RPMI7951 (cell line): Measurements from ENCODE around the gene KLHL29. TPM values are rescaled to one million over a fixed set of nuclear protein-coding genes. Genes with fewer than 3 reads are reported as not detected.
"Not testable (repeated sequence)": the region's sequence is repeated elsewhere in the genome, so short reads cannot be mapped to it uniquely, and the experiment has no call there.

Source experiments
- DNase-seq: peaks from one replicate; pipeline ENCODE4 v3.0.0-alpha.2; 2012; ENCODE audit warnings: low read depth
- total RNA-seq: library from RNA; depleted of rRNA; stranded (reverse); fragments of >200 nt; shearing (Covaris generic); gene quantifications from 2 replicates; pipeline ENCODE4 v1.2.3, GENCODE V29; 2014; rRNA removed

KLHL29 gene
- total RNA-seq: 0.78 and 0.84 TPM in 2 replicates

DNA sequence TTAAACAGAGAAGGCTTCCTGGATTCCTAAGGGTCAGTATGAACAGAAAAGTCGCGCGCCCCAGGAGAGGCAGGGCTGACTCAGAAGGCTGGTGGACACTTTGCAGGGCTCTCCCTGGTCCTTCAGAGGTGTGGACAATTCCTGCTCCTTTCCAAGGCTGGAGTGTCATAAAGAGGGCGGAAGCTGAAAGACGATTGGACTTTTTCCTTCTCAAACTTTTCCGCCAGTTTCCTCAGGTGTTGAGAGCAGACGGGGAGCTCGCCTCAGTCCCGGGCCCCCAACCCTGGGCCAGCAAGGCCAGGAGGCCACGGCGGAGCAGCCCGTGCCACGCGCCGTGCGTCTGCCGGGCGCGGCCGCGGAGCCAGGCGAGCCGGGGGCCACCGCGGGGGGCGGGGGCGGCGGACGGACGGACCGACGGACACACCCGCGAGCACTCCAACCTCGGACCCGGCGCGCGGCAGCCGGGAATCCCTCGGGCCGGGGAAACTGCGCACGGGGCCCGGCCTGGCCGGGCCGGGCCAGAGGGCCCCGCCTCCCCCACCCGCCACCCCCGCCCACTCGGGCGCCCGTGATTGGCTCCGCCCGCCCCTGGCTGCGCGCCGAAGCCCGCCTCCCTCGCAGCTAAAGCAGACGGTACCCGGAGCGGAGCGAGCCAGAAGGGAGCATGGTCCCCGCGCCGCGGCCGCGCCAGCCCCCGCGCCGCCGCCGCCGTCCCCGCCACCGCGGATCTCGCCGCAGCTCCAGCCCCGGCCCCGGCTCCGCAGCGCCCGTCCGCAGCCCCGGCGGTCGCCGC lies at the start of gene KLHL29:
KLHL29 (plus strand) TSS at position 629 of the 793 bp plus-strand sequence. CDS start 177,018 bp downstream, outside the sequence.
- peak; percentile 63 for DNase-seq

- DNase-seq: no peak
These were observed 49.4 kb upstream of the KLHL29 start for GRCh38 chr2:23335550-23335949.

DNA sequence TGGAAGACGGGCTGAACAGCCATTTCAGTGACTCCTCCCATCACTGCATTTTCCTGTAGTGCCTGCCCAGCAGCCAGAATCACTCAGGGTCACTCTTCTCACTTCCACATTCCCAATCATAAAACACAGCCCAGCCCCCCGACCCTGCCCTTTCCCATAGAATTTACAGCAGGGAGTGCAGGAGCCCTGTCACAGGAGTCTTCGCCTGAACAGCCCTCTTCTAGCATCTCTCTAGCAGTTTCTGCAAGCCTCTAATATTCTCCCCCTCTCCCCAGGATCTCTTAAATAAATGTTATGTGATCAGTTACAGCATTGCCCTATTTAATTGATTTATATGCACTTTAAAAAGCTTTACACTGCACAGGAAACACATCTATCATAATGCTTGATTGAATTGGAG lies 42.9 kb upstream of the KLHL29 start:
- no peak for DNase-seq

DNA sequence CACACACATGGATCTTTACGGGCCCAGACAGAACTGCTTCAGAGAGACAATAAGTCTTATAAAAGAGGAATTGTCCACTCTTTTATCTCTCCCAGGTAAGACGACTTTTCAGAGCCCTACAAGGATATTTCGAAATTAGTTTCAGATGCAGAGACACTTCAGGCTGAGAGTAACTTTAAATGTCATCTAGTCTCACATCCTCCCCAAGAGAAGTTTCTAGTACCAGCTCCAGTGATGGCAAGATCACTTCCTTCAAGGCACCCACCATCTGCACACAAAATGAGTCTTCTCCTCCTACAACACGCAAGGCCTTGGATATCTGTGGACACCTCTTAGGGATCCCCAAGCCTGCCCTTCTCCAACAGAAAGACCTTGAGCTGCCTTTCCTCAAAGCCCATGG lies 39.0 kb upstream of the KLHL29 start:
- no peak for DNase-seq

GRCh38 chr2:23346781-23347180 lies 38.2 kb upstream of the KLHL29 start:
- no peak for DNase-seq

- no peak for DNase-seq
These were observed 37.4 kb upstream of the KLHL29 start for GRCh38 chr2:23347471-23348092.

DNA sequence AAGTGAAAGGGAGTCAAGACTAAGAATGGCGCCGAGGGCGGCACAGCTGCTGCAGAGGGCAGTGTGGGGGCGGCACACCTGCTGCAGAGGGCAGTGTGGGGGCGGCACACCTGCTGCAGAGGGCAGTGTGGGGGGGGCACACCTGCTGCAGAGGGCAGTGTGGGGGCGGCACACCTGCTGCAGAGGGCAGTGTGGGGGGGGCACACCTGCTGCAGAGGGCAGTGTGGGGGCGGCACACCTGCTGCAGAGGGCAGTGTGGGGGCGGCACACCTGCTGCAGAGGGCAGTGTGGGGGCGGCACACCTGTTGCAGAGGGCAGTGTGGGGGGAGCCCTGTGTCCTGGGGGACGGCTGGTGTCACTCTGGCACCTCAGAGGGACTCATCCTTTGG lies 36.9 kb upstream of the KLHL29 start:
- not testable (repeated sequence) for DNase-seq

GRCh38 chr2:23349508-23349907 lies 35.5 kb upstream of the KLHL29 start:
- no peak for DNase-seq

- no peak for DNase-seq
These were observed 34.8 kb upstream of the KLHL29 start for GRCh38 chr2:23350041-23350791.

DNA sequence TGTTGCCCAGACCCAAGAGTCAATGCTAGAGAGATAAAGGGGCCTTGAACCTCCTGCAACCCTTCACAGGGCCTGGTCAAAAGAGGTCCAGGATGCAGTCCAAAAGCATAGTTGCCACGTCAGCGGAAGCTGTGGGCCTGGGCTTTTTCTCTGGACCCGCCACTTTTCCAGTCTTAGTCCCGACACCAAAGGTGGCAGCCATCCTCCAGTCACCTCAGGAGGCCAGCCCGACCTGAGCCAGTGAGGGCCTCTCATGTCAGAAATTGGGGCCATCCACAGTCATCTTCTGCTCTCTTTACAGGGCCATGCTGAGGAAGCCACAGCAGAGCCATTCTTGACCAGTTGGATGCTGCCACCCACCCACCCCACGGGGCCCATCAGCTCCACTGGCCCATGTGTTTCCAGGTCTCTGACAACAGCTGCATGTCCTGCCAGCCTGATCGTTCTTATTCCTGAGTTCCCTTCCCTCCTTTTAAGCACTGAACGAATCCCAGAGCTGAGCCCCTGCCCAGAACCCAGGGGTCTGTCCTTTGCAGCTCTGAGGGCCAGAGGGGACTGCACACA lies 34.1 kb upstream of the KLHL29 start:
- no peak for DNase-seq

GRCh38 chr2:23351388-23352141 lies 33.4 kb upstream of the KLHL29 start:
- peak; percentile 57 for DNase-seq

DNA sequence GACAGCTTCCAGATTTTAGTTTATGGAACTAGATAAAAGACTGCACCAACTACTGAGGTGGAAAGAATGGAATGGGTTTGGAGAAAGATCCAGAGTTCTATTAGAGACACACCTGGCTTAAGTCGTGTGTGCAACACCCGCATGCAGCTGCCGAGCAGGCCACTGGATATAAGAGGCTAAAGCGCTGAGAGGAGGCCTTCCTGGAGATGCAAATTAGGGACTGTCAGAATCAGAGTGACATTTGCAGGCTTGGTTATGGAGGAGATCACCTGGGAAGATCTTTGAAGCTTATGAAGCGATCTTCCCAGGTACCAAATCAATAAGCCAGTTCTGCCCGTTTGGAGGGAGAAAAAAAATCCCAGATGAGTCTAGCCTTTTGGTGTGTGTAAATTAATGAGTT lies 30.4 kb upstream of the KLHL29 start:
- no peak for DNase-seq

DNA sequence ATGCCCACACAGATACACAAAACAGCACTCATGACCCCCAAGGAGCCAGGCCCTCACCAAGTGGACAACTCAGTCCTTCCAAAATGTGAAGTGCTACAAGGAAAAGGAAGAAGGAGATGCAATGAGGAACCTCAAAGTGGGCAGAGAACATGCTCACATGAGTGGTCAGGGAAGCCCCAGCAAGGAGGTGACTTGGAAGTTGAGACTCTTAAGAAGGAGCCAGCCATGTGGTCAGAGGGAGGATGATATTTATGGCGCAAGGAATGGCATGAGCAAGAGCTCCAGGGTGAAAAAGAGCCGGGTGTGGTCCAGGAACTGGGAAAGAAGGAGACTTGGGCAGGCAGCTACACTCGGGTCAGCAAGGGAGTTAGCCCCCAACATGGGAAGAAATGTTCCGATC lies 30.0 kb upstream of the KLHL29 start:
- DNase-seq: no peak

- DNase-seq: no peak
These were observed 28.3 kb upstream of the KLHL29 start for GRCh38 chr2:23356711-23357110.

GRCh38 chr2:23359631-23360567 lies 25.1 kb upstream of the KLHL29 start:
- no peak for DNase-seq

DNA sequence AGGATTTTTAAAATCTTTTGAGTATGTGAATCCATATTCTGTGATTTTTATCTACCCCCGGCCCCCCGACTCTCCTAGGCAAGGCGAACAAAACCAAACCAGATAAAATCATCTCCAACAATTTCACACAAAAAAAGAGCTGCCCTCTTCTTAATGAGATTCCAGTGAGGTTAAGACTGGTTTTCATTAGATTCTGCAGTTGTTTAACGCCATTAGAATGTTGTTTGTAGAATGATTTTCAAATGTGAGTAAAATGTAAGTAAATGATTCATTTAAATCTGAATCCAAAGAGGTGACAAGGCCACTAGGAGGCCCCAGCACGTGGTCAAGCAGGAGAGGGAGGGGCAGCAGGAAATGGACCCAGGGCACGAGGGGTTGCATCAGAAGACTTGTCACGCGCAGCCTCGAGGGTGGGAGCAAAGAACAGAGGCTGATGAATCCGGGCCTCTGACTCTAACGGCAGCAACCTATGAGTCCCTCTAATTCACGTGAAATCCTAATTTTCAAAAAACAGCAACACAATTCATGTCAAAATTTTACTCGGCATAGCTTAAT lies 24.3 kb upstream of the KLHL29 start:
- no peak for DNase-seq

DNA sequence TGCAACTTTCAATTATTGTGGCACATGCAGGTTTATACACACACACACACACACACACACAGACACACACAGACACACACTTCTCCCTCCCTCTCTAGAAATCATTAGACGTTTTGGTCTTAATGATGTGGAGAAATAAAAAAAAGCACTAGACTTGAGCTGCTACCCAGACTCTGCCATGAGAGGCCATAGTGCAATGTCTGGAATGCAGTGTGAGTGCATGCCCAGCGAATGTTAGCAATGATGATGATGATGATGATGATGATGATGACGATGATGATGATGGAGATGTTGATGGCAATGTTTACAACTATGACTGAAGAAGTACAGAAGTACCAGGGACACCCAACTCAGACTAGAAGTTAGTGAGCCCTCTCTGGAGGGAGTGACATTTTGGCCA lies 23.8 kb upstream of the KLHL29 start:
- no peak for DNase-seq

DNA sequence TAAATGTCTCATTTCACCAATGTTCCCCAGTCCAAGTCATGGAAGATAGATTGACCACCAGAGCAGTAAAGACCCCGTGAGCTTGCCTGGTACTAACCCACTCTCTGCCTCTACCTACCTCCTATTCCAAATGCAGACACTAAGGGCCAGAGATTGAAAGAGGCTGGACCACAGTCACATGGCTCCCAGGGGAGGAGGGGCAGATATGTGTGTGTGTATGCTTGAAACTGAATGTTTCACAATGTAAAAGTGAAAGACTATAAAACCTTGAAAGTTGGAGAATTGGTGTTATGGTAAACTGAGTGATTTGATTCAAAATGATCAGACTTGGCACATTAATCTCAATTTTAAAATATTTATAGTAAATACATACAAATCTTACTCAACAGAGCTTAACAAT lies 21.7 kb upstream of the KLHL29 start:
- no peak for DNase-seq

DNA sequence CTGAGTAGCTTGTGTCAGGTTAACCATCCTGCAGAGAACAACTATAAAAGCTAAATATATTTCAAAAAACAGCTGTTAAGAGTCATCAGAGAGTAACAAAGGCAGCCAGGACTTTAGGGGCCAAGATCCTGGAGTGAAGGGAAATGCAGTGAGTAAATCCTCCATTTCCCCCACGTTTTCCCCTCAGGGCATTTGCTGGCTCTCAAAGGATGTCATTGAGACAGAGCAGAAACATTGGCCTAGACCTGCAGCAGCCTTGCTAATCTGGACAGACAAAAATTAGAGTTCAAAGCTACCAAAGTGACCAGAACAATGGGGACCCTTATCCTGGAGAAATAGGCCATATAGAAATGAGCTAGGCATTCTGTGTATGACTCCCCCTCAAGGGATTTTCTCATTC lies 21.1 kb upstream of the KLHL29 start:
- peak; percentile 67 for DNase-seq

DNA sequence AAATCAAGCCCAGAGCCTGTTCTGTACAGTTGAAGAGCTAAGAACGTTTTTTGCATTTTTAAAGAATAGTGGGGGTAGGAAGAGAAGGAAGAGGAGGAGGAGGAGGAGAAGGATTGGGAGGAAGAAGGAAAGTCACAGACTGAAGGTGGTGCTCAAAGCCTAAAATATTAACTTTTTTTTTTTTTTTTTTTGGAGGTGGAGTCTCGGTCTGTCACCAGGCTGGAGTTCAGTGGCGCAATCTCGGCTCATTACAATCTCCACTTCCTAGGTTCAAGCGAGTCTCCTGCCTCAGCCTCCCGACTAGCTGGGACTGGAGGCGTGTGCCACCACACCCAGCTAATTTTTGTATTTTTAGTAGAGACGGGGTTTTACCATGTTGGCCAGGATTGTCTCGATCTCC lies 18.3 kb upstream of the KLHL29 start:
- no peak for DNase-seq
